Measurements from ENCODE around the gene STK10. TPM values are rescaled to one million over a fixed set of nuclear protein-coding genes. Genes with fewer than 3 reads are reported as not detected.

Gene STK10
- total RNA-seq, 4 donors from 2014 or later = 3.3 to 24.6 (median 13.4) TPM

GRCh38 chr5:172074896-172075295, 113.1 kb downstream of the STK10 start:
- no peaks in the 10 kb centered on the region for H3K9me3 ChIP-seq

GRCh38 chr5:172071309-172071875, 116.6 kb downstream of the STK10 start:
- Histone ChIP-seq H3K4me1 (no peaks in the 10 kb centered on the region), H3K9me3 (no peaks in the 10 kb centered on the region), H3K27me3 (no peaks in the 10 kb centered on the region), H3K27ac (no peak overlapping the region), H3K36me3 (no peaks in the 10 kb centered on the region), H3K4me3 (no peak overlapping the region)
- intact Hi-C loops (cut with DNase I; ENCODE audit: low total_unique reads) = no loop called here
- no peak for TF ChIP-seq POLR2A (IDR thresholded peaks at IDR 0.05)
- TF ChIP-seq CTCF (IDR thresholded peaks at IDR 0.05) = no peak
- no peak for DNase-seq

More at GRCh38 chr5:172074896-172075295, 113.1 kb downstream of the STK10 start:
- H3K27ac ChIP-seq = no peak overlapping the region
- intact Hi-C loops (cut with DNase I; ENCODE audit: low total_unique reads) = no loop called here
- no peaks in the 10 kb centered on the region for H3K27me3 ChIP-seq
- no peak overlapping the region for H3K4me3 ChIP-seq
- H3K4me1 ChIP-seq = no peaks in the 10 kb centered on the region
- TF ChIP-seq POLR2A (IDR thresholded peaks at IDR 0.05) (no peak), CTCF (IDR thresholded peaks at IDR 0.05) (no peak)
- no peaks in the 10 kb centered on the region for H3K36me3 ChIP-seq
- DNase-seq = no peak

- no peak for DNase-seq
- Histone ChIP-seq H3K4me1 (no peaks in the 10 kb centered on the region), H3K27me3 (no peaks in the 10 kb centered on the region), H3K27ac (no peak overlapping the region), H3K4me3 (no peak overlapping the region), H3K9me3 (no peaks in the 10 kb centered on the region), H3K36me3 (no peaks in the 10 kb centered on the region)
- intact Hi-C loops (cut with DNase I; ENCODE audit: low total_unique reads) = no loop called here
- no peak for TF ChIP-seq POLR2A (IDR thresholded peaks at IDR 0.05)
- no peak for TF ChIP-seq CTCF (IDR thresholded peaks at IDR 0.05)
Observed at GRCh38 chr5:172065431-172066065, 122.5 kb downstream of the STK10 start.

- intact Hi-C loops (cut with DNase I; ENCODE audit: low total_unique reads) = no loop called here
- no peak for DNase-seq
- Histone ChIP-seq H3K27ac (no peak overlapping the region), H3K4me1 (no peaks in the 10 kb centered on the region), H3K9me3 (no peaks in the 10 kb centered on the region), H3K4me3 (no peak overlapping the region), H3K27me3 (no peaks in the 10 kb centered on the region), H3K36me3 (no peaks in the 10 kb centered on the region)
- TF ChIP-seq POLR2A (IDR thresholded peaks at IDR 0.05) (no peak), CTCF (IDR thresholded peaks at IDR 0.05) (no peak)
Observed at GRCh38 chr5:172064766-172065165, 123.3 kb downstream of the STK10 start.

GRCh38 chr5:172064358-172064757, 123.7 kb downstream of the STK10 start:
- DNase-seq = no peak
- H3K9me3 ChIP-seq = no peaks in the 10 kb centered on the region
- H3K4me3 ChIP-seq = no peak overlapping the region
- H3K27ac ChIP-seq = no peak overlapping the region
- no peaks in the 10 kb centered on the region for H3K36me3 ChIP-seq
- no peaks in the 10 kb centered on the region for H3K4me1 ChIP-seq
- H3K27me3 ChIP-seq = no peaks in the 10 kb centered on the region
- TF ChIP-seq CTCF (IDR thresholded peaks at IDR 0.05) (no peak), POLR2A (IDR thresholded peaks at IDR 0.05) (no peak)
- intact Hi-C loops (cut with DNase I; ENCODE audit: low total_unique reads) = no loop called here
